ENCODE results near the gene SRPX.

GRCh38 chrX:38181357-38181756 lies 39.3 kb downstream of the SRPX start:
- TF ChIP-seq CTCF (IDR thresholded peaks at IDR 0.05; ENCODE audit: insufficient read depth, low read depth, low read length) (no peak), EZH2 (IDR thresholded peaks at IDR 0.05; ENCODE audit: insufficient read depth, low read length) (no peak)

Measured in astrocyte (in vitro differentiated cells and primary cell).